HUES6 (cell line): ENCODE data around the gene POMGNT2.

ENCODE experiments used
- H3K27ac ChIP-seq: 2 replicates; pipeline ENCODE4 v1.7.0; 2013; ENCODE audit warnings: low read depth, mild to moderate bottlenecking, low read length, inconsistent platforms
- H3K27me3 ChIP-seq: 2 replicates; pipeline ENCODE4 v1.6.1; 2013; ENCODE audit warnings: low read length; ENCODE audit not compliant: control insufficient read depth, insufficient read depth
- H3K36me3 ChIP-seq: 2 replicates; pipeline ENCODE4 v1.6.1; 2013; ENCODE audit warnings: low read length; ENCODE audit not compliant: control insufficient read depth, insufficient read depth
- H3K4me1 ChIP-seq: 2 replicates; pipeline ENCODE4 v1.6.1; 2013; ENCODE audit warnings: low read length; ENCODE audit not compliant: control insufficient read depth, insufficient read depth
- H3K4me3 ChIP-seq: 2 replicates; pipeline ENCODE4 v1.5.1; 2013; ENCODE audit warnings: low read depth, low read length
- H3K9ac ChIP-seq: one replicate; pipeline ENCODE4 v1.6.1; 2013; ENCODE audit warnings: mild to moderate bottlenecking, low read length
- H3K9me3 ChIP-seq: 2 replicates; pipeline ENCODE4 v1.6.1; 2013; ENCODE audit warnings: low read depth, low read length; ENCODE audit not compliant: control insufficient read depth, insufficient read depth

Gene POMGNT2

GRCh38 chr3:43098761-43099160 lies 7.1 kb downstream of the POMGNT2 start:
- no peak overlapping the region for H3K9ac ChIP-seq
- no peaks in the 10 kb centered on the region for H3K9me3 ChIP-seq
- no peak overlapping the region for H3K27ac ChIP-seq
- H3K4me3 ChIP-seq, result no peak overlapping the region
- H3K36me3 ChIP-seq, result no peaks in the 10 kb centered on the region
- H3K27me3 ChIP-seq, result no peaks in the 10 kb centered on the region
- no peaks in the 10 kb centered on the region; the same call in 1 of the 2 replicates for H3K4me1 ChIP-seq

- Histone ChIP-seq H3K36me3 (no peaks in the 10 kb centered on the region), H3K9ac (no peak overlapping the region), H3K27me3 (no peaks in the 10 kb centered on the region), H3K4me1 (no peaks in the 10 kb centered on the region), H3K9me3 (no peaks in the 10 kb centered on the region), H3K27ac (no peak overlapping the region), H3K4me3 (no peak overlapping the region)
Observed at GRCh38 chr3:43097400-43098080, 8.3 kb downstream of the POMGNT2 start.

GRCh38 chr3:43096761-43097160 lies 9.1 kb downstream of the POMGNT2 start:
- Histone ChIP-seq H3K4me3 (no peak overlapping the region), H3K9ac (no peak overlapping the region), H3K4me1 (no peaks in the 10 kb centered on the region), H3K36me3 (no peaks in the 10 kb centered on the region), H3K27me3 (no peaks in the 10 kb centered on the region), H3K9me3 (no peaks in the 10 kb centered on the region), H3K27ac (no peak overlapping the region)

- Histone ChIP-seq H3K4me1 (no peaks in the 10 kb centered on the region), H3K36me3 (no peaks in the 10 kb centered on the region), H3K27me3 (no peaks in the 10 kb centered on the region), H3K4me3 (no peak overlapping the region), H3K9ac (no peak overlapping the region), H3K9me3 (no peaks in the 10 kb centered on the region), H3K27ac (no peak overlapping the region)
Observed at GRCh38 chr3:43095370-43095769, 10.5 kb downstream of the POMGNT2 start.

- Histone ChIP-seq H3K9ac (no peak overlapping the region), H3K27ac (no peak overlapping the region), H3K4me3 (no peak overlapping the region)
Observed at GRCh38 chr3:43094851-43095250, 11.0 kb downstream of the POMGNT2 start.

GRCh38 chr3:43094381-43094780 lies 11.5 kb downstream of the POMGNT2 start:
- Histone ChIP-seq H3K4me1 (no peaks in the 10 kb centered on the region), H3K27ac (no peak overlapping the region), H3K36me3 (no peaks in the 10 kb centered on the region), H3K27me3 (no peaks in the 10 kb centered on the region), H3K9me3 (no peaks in the 10 kb centered on the region), H3K4me3 (no peak overlapping the region), H3K9ac (no peak overlapping the region)

More at GRCh38 chr3:43094851-43095250, 11.0 kb downstream of the POMGNT2 start:
- Histone ChIP-seq H3K4me1 (no peaks in the 10 kb centered on the region), H3K9me3 (no peaks in the 10 kb centered on the region), H3K27me3 (no peaks in the 10 kb centered on the region), H3K36me3 (no peaks in the 10 kb centered on the region)

- H3K36me3 ChIP-seq, result no peaks in the 10 kb centered on the region
- no peak overlapping the region for H3K27ac ChIP-seq
- H3K4me3 ChIP-seq, result no peak overlapping the region
- no peak overlapping the region for H3K9ac ChIP-seq
- no peaks in the 10 kb centered on the region for H3K27me3 ChIP-seq
- H3K9me3 ChIP-seq, result no peaks in the 10 kb centered on the region
- H3K4me1 ChIP-seq, result no peaks in the 10 kb centered on the region
Observed at GRCh38 chr3:43093974-43094373, 11.9 kb downstream of the POMGNT2 start.

- no peaks in the 10 kb centered on the region for H3K27me3 ChIP-seq
- H3K4me1 ChIP-seq, result no peaks in the 10 kb centered on the region
- no peak overlapping the region for H3K9ac ChIP-seq
- no peaks in the 10 kb centered on the region for H3K36me3 ChIP-seq
- H3K27ac ChIP-seq, result no peak overlapping the region
- H3K4me3 ChIP-seq, result no peak overlapping the region
- H3K9me3 ChIP-seq, result no peaks in the 10 kb centered on the region
Observed at GRCh38 chr3:43093006-43093405, 12.9 kb downstream of the POMGNT2 start.

- H3K4me1 ChIP-seq, result no peaks in the 10 kb centered on the region
- no peaks in the 10 kb centered on the region for H3K36me3 ChIP-seq
- no peaks in the 10 kb centered on the region for H3K9me3 ChIP-seq
- H3K27me3 ChIP-seq, result no peaks in the 10 kb centered on the region
- H3K9ac ChIP-seq, result no peak overlapping the region
- no peak overlapping the region for H3K27ac ChIP-seq
- H3K4me3 ChIP-seq, result no peak overlapping the region
Observed at GRCh38 chr3:43091481-43091880, 14.4 kb downstream of the POMGNT2 start.

- Histone ChIP-seq H3K9me3 (0 out of 2 replicates have a peak, but pooled peaks cover under 1% of the 10 kb centered on the region), H3K36me3 (no peaks in the 10 kb centered on the region), H3K4me1 (no peaks in the 10 kb centered on the region), H3K9ac (no peak overlapping the region), H3K27me3 (no peaks in the 10 kb centered on the region), H3K4me3 (no peak overlapping the region), H3K27ac (no peak overlapping the region)
Observed at GRCh38 chr3:43090238-43090637, 15.6 kb downstream of the POMGNT2 start.

GRCh38 chr3:43089081-43089480 lies 16.8 kb downstream of the POMGNT2 start:
- Histone ChIP-seq H3K27ac (no peak overlapping the region), H3K9ac (no peak overlapping the region), H3K9me3 (0 out of 2 replicates have a peak, but pooled peaks cover 4% of the 10 kb centered on the region), H3K27me3 (no peaks in the 10 kb centered on the region), H3K36me3 (no peaks in the 10 kb centered on the region), H3K4me3 (no peak overlapping the region), H3K4me1 (no peaks in the 10 kb centered on the region)
